ENCODE results near the gene SSTR3.

DNA sequence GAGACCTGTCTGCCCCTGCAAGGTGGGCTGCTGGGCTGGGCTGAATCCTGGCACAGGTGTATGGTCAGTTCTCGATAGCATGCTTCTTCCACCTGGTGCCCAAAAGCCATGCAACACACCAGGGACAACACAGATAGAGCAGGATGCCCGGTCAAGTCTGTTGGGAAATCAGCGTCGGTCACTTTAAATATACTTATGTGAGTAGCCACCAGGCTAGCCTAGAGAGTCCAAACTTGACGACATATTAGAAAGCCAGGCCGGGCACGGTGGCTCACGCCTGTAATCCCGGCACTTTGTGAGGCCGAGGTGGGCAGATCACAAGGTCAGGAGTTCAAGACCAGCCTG is 33.2 kb downstream of the SSTR3 start:
- TF ChIP-seq, protein P1, sequence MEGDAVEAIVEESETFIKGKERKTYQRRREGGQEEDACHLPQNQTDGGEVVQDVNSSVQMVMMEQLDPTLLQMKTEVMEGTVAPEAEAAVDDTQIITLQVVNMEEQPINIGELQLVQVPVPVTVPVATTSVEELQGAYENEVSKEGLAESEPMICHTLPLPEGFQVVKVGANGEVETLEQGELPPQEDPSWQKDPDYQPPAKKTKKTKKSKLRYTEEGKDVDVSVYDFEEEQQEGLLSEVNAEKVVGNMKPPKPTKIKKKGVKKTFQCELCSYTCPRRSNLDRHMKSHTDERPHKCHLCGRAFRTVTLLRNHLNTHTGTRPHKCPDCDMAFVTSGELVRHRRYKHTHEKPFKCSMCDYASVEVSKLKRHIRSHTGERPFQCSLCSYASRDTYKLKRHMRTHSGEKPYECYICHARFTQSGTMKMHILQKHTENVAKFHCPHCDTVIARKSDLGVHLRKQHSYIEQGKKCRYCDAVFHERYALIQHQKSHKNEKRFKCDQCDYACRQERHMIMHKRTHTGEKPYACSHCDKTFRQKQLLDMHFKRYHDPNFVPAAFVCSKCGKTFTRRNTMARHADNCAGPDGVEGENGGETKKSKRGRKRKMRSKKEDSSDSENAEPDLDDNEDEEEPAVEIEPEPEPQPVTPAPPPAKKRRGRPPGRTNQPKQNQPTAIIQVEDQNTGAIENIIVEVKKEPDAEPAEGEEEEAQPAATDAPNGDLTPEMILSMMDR (IDR thresholded peaks at IDR 0.05; ENCODE audit: insufficient read depth, low read depth, low read length) = no peak
- TF ChIP-seq EZH2 (IDR thresholded peaks at IDR 0.05; ENCODE audit: insufficient read depth, low read length) = no peak
